Measurements from ENCODE around the gene UQCC5. TPM values are rescaled to one million over a fixed set of nuclear protein-coding genes. Genes with fewer than 3 reads are reported as not detected.

UQCC5 gene
- total RNA-seq, 1 experiment from 2014 or later, result 45.8 TPM

- no peaks in the 10 kb centered on the region for H3K9me3 ChIP-seq (ENCODE audit: control insufficient read depth, low read depth, low read length)
- Mint-ChIP-seq H3K27ac (peak overlapping the region; percentile 83 to 91 (median 84); a peak in 3 of 7 replicates), H3K36me3 (ENCODE audit: insufficient read depth in 1 of 3, low read depth in 3 of 3) (no peaks in the 10 kb centered on the region), H3K4me1 (peaks cover 7 to 9% of the 10 kb centered on the region in 2 experiments), H3K27me3 (ENCODE audit: low read depth) (peaks cover 4% of the 10 kb centered on the region), H3K4me3 (no peak overlapping the region), H3K9me3 (no peaks in the 10 kb centered on the region; a peak in 1 of 5 replicates)
- H4K8ac ChIP-seq (replicated peaks; ENCODE audit: insufficient read length, low read depth, low read length), result no peak overlapping the region
- H4K5ac ChIP-seq (ENCODE audit: insufficient read length, low read depth, low read length), result no peak overlapping the region
- no peak overlapping the region for H4K91ac ChIP-seq (ENCODE audit: insufficient read length, low read depth, low read length)
- H2AK5ac ChIP-seq (ENCODE audit: insufficient read length, low read length), result no peak overlapping the region
- no peaks in the 10 kb centered on the region for H3K27me3 ChIP-seq (ENCODE audit: insufficient read depth, low read length)
- no peak overlapping the region for H3K27ac ChIP-seq (ENCODE audit: insufficient read length, low read depth, low read length)
- H3K79me2 ChIP-seq (ENCODE audit: insufficient read depth, low read length), result no peaks in the 10 kb centered on the region
- no peak overlapping the region for H3K14ac ChIP-seq (ENCODE audit: insufficient read depth, low read length)
- H3K9ac ChIP-seq (ENCODE audit: extremely low read depth, insufficient read length, low read length), result no peak overlapping the region
- no peak overlapping the region for H2BK120ac ChIP-seq (ENCODE audit: low read depth, low read length, poor library complexity, severe bottlenecking)
- DNase-seq, result no peak
- H3T11ph ChIP-seq (ENCODE audit: low read length), result no peak overlapping the region
- H3K23ac ChIP-seq (ENCODE audit: insufficient read length, low read depth, low read length), result no peak overlapping the region
- H2BK12ac ChIP-seq (ENCODE audit: insufficient read length, low read depth, low read length), result no peak overlapping the region
- no peak overlapping the region for H3K4me2 ChIP-seq (ENCODE audit: insufficient read depth, insufficient read length, low read length)
- H4K20me1 ChIP-seq (ENCODE audit: control insufficient read depth, insufficient read depth, insufficient read length), result peaks cover 6% of the 10 kb centered on the region
- H3K56ac ChIP-seq (ENCODE audit: insufficient read length, low read depth, low read length), result no peak overlapping the region
- no CpG with 5 or more reads among the region's 6 CpGs for WGBS (ENCODE audit: extremely low coverage, insufficient read length, low lambda C conversion rate)
- no peaks in the 10 kb centered on the region for H3K23me2 ChIP-seq (ENCODE audit: insufficient read length, low read depth, low read length, poor library complexity, severe bottlenecking)
- H3K18ac ChIP-seq (ENCODE audit: insufficient read length, low read depth, low read length), result no peak overlapping the region
- H2BK5ac ChIP-seq (ENCODE audit: insufficient read length, low read length), result no peak overlapping the region
- no peaks in the 10 kb centered on the region for H3K79me1 ChIP-seq (ENCODE audit: insufficient read depth, low read depth, low read length, poor library complexity, severe bottlenecking)
- no peak overlapping the region for H3K4ac ChIP-seq (ENCODE audit: low read depth, low read length)
- H2AFZ ChIP-seq (ENCODE audit: low read length), result no peak overlapping the region
- H3K4me1 ChIP-seq (ENCODE audit: insufficient read depth, low read length), result no peaks in the 10 kb centered on the region
- no peak overlapping the region for H2BK20ac ChIP-seq (ENCODE audit: low read depth, low read length, poor library complexity, severe bottlenecking)
- no peak for TF ChIP-seq CTCF (conservative IDR thresholded peaks at IDR 0.05)
- H2BK15ac ChIP-seq (ENCODE audit: low read depth, low read length), result no peak overlapping the region
Measured at GRCh38 chr3:52515192-52515591, 21.2 kb upstream of the UQCC5 start.

Measured in H9 (cell line).